PC-9 (cell line): ENCODE data around the gene PAK6. TPM values are rescaled to one million over a fixed set of nuclear protein-coding genes. Genes with fewer than 3 reads are reported as not detected.

Source experiments
- BruUV-seq: library from RNA; stranded (reverse); fragments of 400-500 nt; replicated peaks from 2 replicates; lab custom pipeline; 2021; lab: Mats Ljungman, UMichigan
- CTCF ChIA-PET: fragments of 300-600 bp; sonication (Branson Sonifier 250); formaldehyde crosslinking; loops from one replicate; lab custom pipeline; 2022; ENCODE audit warnings: antibody characterized with exemption; lab: Charles Lee
- POLR2A ChIA-PET: fragments of 300-600 bp; sonication (Branson Sonifier 250); formaldehyde crosslinking; loops from one replicate; lab custom pipeline; 2022; ENCODE audit warnings: antibody characterized with exemption; ENCODE audit not compliant: unreplicated experiment; lab: Charles Lee
- DNase-seq, 2 experiments: peaks; one replicate each; pipeline versions ENCODE4 v3.0.0 to v3.0.0-alpha.2; 2015 to 2022; ENCODE audit warnings: mixed read lengths in 1 of 2
- H2AFZ ChIP-seq: fragments of 200-600 bp; sonication (generic); 2 replicates; pipeline ENCODE4 v1.8.1; 2017; ENCODE audit warnings: antibody characterized with exemption
- H3F3A ChIP-seq: fragments of 200-600 bp; sonication (generic); 2 replicates; pipeline ENCODE4 v1.8.1; 2017; ENCODE audit warnings: antibody characterized with exemption, mild to moderate bottlenecking, low read depth; ENCODE audit not compliant: insufficient read depth
- H3K27ac ChIP-seq: fragments of 200-600 bp; sonication (generic); 2 replicates; pipeline ENCODE4 v1.6.1; 2016; ENCODE audit warnings: mixed run types
- H3K27me3 ChIP-seq: fragments of 200-600 bp; sonication (generic); 2 replicates; pipeline ENCODE4 v1.6.1; 2016; ENCODE audit warnings: low read depth, mixed run types; ENCODE audit not compliant: insufficient read depth
- H3K36me3 ChIP-seq: fragments of 200-600 bp; sonication (generic); 2 replicates; pipeline ENCODE4 v1.6.1; 2016; ENCODE audit warnings: low read depth, mixed run types
- H3K4me1 ChIP-seq: fragments of 200-600 bp; sonication (generic); replicated peaks from 2 replicates; pipeline ENCODE4 v1.6.1; 2016; ENCODE audit warnings: mixed run types; ENCODE audit not compliant: insufficient read depth
- H3K4me2 ChIP-seq: fragments of 200-600 bp; sonication (generic); 2 replicates; pipeline ENCODE4 v1.6.1; 2017; ENCODE audit warnings: mixed run types
- H3K4me3 ChIP-seq: fragments of 200-600 bp; sonication (generic); 2 replicates; pipeline ENCODE4 v1.6.1; 2016; ENCODE audit warnings: mixed run types
- H3K79me2 ChIP-seq: fragments of 200-600 bp; sonication (generic); 2 replicates; pipeline ENCODE4 v1.6.1; 2017; ENCODE audit warnings: low read depth, mixed run types
- H3K9me2 ChIP-seq: fragments of 200-600 bp; sonication (generic); 2 replicates; pipeline ENCODE4 v1.8.1; 2017; ENCODE audit warnings: mild to moderate bottlenecking; ENCODE audit not compliant: insufficient read depth
- H3K9me3 ChIP-seq: fragments of 200-600 bp; sonication (generic); 2 replicates; pipeline ENCODE4 v1.8.1; 2016; ENCODE audit warnings: low read depth; ENCODE audit not compliant: insufficient read depth
- H4K20me1 ChIP-seq: fragments of 200-600 bp; sonication (generic); 2 replicates; pipeline ENCODE4 v1.8.1; 2017; ENCODE audit not compliant: insufficient read depth
- EZH2 ChIP-seq: fragments of 200-600 bp; sonication (generic); IDR thresholded peaks from 2 replicates; pipeline ENCODE4 v1.8.0; 2017; ENCODE audit warnings: antibody characterized with exemption, low read depth
- intact Hi-C: fragments of 100-400 bp; cut with micrococcal nuclease; formaldehyde crosslinking; loops from one replicate; pipeline ENCODE4 v1.10.0; 2022; ENCODE audit not compliant: unreplicated experiment
- total RNA-seq: library from RNA; stranded (reverse); gene quantifications from 2 replicates; pipeline ENCODE4 v1.2.3, GENCODE V29; 2021
- TF ChIP-seq, protein P1 (sequence below): fragments of 200-600 bp; sonication (generic); conservative IDR thresholded peaks from 2 replicates; pipeline ENCODE4 v1.6.1; 2017; ENCODE audit warnings: mixed run types, antibody characterized with exemption, mild to moderate bottlenecking, moderate library complexity

Gene PAK6
- total RNA-seq, 1 experiment from 2014 or later = 10.7 TPM

DNA sequence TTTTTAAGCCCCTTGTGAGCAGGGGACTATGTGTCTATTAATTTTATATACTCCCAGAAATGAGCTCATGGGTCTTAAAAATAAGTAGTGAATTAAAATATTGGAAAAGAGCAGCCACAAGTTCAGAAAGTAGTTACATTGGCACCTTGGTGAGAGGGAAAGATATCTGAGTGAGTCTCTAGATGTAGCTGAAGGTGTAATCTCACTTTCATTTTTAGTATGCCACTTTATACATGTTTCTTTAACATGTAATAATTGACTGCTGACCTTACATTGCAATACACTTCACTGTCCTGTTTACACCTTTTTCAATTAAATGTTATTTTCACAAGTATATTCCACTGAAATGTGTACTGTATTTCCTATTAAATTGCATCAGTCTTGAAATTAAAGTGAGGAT is 12.1 kb upstream of the PAK6 start:
- POLR2A ChIA-PET = interaction anchor here (0.6 kb wide), 1 partner anchor 31 kb away, joined by 3 read pairs; no protein-coding TSS in a partner anchor
- no peak overlapping the region for H3K27ac ChIP-seq
- CTCF ChIA-PET = interaction anchor here (0.7 kb wide), 1 partner anchor 34 kb away, joined by 3 read pairs; no protein-coding TSS in a partner anchor
- no peak overlapping the region for H2AFZ ChIP-seq
- no peaks in the 10 kb centered on the region for H3K27me3 ChIP-seq
- BruUV-seq = no TSS peak
- no peaks in the 10 kb centered on the region for H3K9me2 ChIP-seq
- no peaks in the 10 kb centered on the region for H3K9me3 ChIP-seq
- H4K20me1 ChIP-seq = no peaks in the 10 kb centered on the region
- no peak for DNase-seq
- TF ChIP-seq, protein P1, sequence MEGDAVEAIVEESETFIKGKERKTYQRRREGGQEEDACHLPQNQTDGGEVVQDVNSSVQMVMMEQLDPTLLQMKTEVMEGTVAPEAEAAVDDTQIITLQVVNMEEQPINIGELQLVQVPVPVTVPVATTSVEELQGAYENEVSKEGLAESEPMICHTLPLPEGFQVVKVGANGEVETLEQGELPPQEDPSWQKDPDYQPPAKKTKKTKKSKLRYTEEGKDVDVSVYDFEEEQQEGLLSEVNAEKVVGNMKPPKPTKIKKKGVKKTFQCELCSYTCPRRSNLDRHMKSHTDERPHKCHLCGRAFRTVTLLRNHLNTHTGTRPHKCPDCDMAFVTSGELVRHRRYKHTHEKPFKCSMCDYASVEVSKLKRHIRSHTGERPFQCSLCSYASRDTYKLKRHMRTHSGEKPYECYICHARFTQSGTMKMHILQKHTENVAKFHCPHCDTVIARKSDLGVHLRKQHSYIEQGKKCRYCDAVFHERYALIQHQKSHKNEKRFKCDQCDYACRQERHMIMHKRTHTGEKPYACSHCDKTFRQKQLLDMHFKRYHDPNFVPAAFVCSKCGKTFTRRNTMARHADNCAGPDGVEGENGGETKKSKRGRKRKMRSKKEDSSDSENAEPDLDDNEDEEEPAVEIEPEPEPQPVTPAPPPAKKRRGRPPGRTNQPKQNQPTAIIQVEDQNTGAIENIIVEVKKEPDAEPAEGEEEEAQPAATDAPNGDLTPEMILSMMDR = no peak
- no peak for TF ChIP-seq EZH2
- H3F3A ChIP-seq = no peaks in the 10 kb centered on the region; the same call in 1 of the 2 replicates
- H3K4me2 ChIP-seq = no peak overlapping the region
- H3K4me1 ChIP-seq = no peaks in the 10 kb centered on the region
- intact Hi-C loops = no loop called here
- H3K79me2 ChIP-seq = no peaks in the 10 kb centered on the region
- no peak overlapping the region for H3K4me3 ChIP-seq
- no peaks in the 10 kb centered on the region for H3K36me3 ChIP-seq

DNA sequence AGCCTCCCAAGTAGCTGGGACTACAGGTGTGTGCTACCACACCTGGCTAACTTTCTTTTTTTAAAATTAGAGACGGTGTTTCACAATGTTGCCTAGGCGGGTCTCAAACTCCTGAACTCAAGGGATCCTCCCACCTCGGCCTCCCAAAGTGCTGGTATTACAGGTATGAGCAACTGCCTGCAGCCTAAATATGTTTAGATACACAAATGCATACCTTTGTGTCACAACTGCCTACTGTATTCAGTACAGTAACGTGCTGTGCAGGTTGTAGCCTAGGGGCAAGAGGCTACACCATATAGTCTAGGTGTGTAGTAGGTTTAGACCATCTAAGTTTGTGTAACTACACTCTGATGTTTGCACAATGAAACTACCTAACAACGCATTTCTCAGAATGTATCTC is 9.5 kb upstream of the PAK6 start:
- Histone ChIP-seq H3K36me3 (no peaks in the 10 kb centered on the region), H3K4me3 (no peak overlapping the region), H3K9me3 (no peaks in the 10 kb centered on the region), H3K27me3 (no peaks in the 10 kb centered on the region), H3K4me2 (no peak overlapping the region), H3K27ac (no peak overlapping the region), H3F3A (peaks cover under 1% of the 10 kb centered on the region; the same call in 1 of the 2 replicates), H4K20me1 (no peaks in the 10 kb centered on the region), H3K9me2 (no peaks in the 10 kb centered on the region), H3K79me2 (no peaks in the 10 kb centered on the region), H2AFZ (no peak overlapping the region), H3K4me1 (peaks cover 7% of the 10 kb centered on the region)
- ChIA-PET CTCF (no interaction called here), POLR2A (no interaction called here)
- TF ChIP-seq EZH2 = no peak
- TF ChIP-seq, protein P1 = no peak
- BruUV-seq = no TSS peak
- no peak for DNase-seq
- intact Hi-C loops = no loop called here

DNA sequence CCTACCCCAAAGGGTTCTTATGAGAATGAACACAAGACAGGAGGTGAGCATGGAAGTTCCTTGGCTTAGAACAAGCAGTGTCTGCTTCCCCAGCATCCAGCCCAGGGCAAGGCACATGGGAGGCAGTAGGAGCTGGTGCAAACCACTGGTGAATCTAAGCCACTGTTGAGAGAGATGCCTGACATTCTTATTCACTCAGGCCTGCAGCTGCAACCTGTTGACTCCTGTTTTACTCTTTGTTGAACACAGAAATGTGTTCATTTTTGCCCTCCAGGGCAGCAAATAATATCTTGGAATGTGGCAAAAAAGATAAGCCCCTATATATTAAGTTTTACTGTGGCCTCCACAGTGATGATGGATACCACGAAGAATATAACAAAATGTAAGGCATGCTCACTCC is 8.9 kb upstream of the PAK6 start:
- Histone ChIP-seq H2AFZ (no peak overlapping the region), H4K20me1 (no peaks in the 10 kb centered on the region), H3K9me3 (no peaks in the 10 kb centered on the region), H3K79me2 (no peaks in the 10 kb centered on the region), H3K4me2 (no peak overlapping the region), H3K4me3 (no peak overlapping the region), H3K36me3 (no peaks in the 10 kb centered on the region), H3F3A (peaks cover 5% of the 10 kb centered on the region; the same call in 1 of the 2 replicates), H3K27ac (no peak overlapping the region), H3K27me3 (no peaks in the 10 kb centered on the region), H3K9me2 (no peaks in the 10 kb centered on the region), H3K4me1 (peaks cover 14% of the 10 kb centered on the region)
- CTCF ChIA-PET = interaction anchor here (0.9 kb wide), 1 partner anchor 13 kb away, joined by 3 read pairs; no protein-coding TSS in a partner anchor
- TF ChIP-seq, protein P1 = no peak
- no peak for TF ChIP-seq EZH2
- DNase-seq = no peak
- intact Hi-C loops = no loop called here
- POLR2A ChIA-PET = interaction anchor here (0.5 kb wide), 1 partner anchor 166 kb away, joined by 5 read pairs; no protein-coding TSS in a partner anchor
- no TSS peak for BruUV-seq
